Hepatocyte (in vitro differentiated cells): ENCODE data around the gene GMEB2. TPM values are rescaled to one million over a fixed set of nuclear protein-coding genes. Genes with fewer than 3 reads are reported as not detected.

Experiments
- DNase-seq: peaks from one replicate; pipeline ENCODE4 v3.0.0-alpha.2; 2016; ENCODE audit warnings: low spot score
- H2AFZ ChIP-seq: fragments of 200-600 bp; sonication (generic); 2 replicates; pipeline ENCODE4 v1.6.0; 2016; ENCODE audit warnings: antibody characterized with exemption, mild to moderate bottlenecking
- H3K27ac ChIP-seq: fragments of 200-600 bp; sonication (generic); 2 replicates; pipeline ENCODE4 v1.5.1; 2016; ENCODE audit warnings: mild to moderate bottlenecking
- H3K27me3 ChIP-seq: fragments of 200-600 bp; sonication (generic); 2 replicates; pipeline ENCODE4 v1.6.1; 2016
- H3K36me3 ChIP-seq: fragments of 200-600 bp; sonication (generic); replicated peaks from 2 replicates; pipeline ENCODE4 v1.5.1; 2016; ENCODE audit warnings: low read depth; ENCODE audit not compliant: insufficient read depth
- H3K4me1 ChIP-seq: fragments of 200-600 bp; sonication (generic); 2 replicates; pipeline ENCODE4 v1.5.1; 2016; ENCODE audit warnings: mild to moderate bottlenecking, moderate library complexity; ENCODE audit not compliant: insufficient read depth
- H3K4me2 ChIP-seq: fragments of 200-600 bp; sonication (generic); 2 replicates; pipeline ENCODE4 v1.6.0; 2016
- H3K4me3 ChIP-seq: fragments of 200-600 bp; sonication (generic); 2 replicates; pipeline ENCODE4 v1.5.1; 2016; ENCODE audit warnings: mild to moderate bottlenecking
- H3K79me2 ChIP-seq: fragments of 200-600 bp; sonication (generic); 2 replicates; pipeline ENCODE4 v1.6.0; 2017; ENCODE audit warnings: mild to moderate bottlenecking
- H3K9me2 ChIP-seq: fragments of 200-600 bp; sonication (generic); replicated peaks from 2 replicates; pipeline ENCODE4 v1.6.0; 2017; ENCODE audit warnings: mild to moderate bottlenecking; ENCODE audit not compliant: insufficient read depth
- H3K9me3 ChIP-seq: fragments of 200-600 bp; sonication (generic); 2 replicates; pipeline ENCODE4 v1.5.1; 2016; ENCODE audit warnings: low read depth, mild to moderate bottlenecking
- H4K20me1 ChIP-seq: fragments of 200-600 bp; sonication (generic); 2 replicates; pipeline ENCODE4 v1.6.0; 2016; ENCODE audit warnings: mild to moderate bottlenecking; ENCODE audit not compliant: insufficient read depth, poor library complexity, severe bottlenecking
- EZH2 ChIP-seq: fragments of 200-600 bp; sonication (generic); IDR thresholded peaks from 2 replicates; pipeline ENCODE4 v1.6.1; 2016; ENCODE audit warnings: antibody characterized with exemption, mild to moderate bottlenecking, borderline replicate concordance
- EZH2phosphoT487 ChIP-seq: fragments of 200-600 bp; sonication (generic); IDR thresholded peaks from one replicate; pipeline ENCODE4 v1.6.1; 2018; ENCODE audit warnings: antibody characterized with exemption, mild to moderate bottlenecking, low read depth, moderate library complexity; ENCODE audit not compliant: unreplicated experiment, severe bottlenecking
- WGBS: methylation state at CpG from one replicate; pipeline ENCODE4 v1.1.6; 2016; ENCODE audit warnings: low lambda C conversion rate; ENCODE audit errors: missing lambda C conversion rate; 5-methylcytosine and 5-hydroxymethylcytosine counted together
- polyA plus RNA-seq: library from polyadenylated mRNA; unstranded; fragments of >200 nt; fragmentation: Nextera tagmentation; extraction: Ambion mirVana; gene quantifications from 2 replicates; pipeline ENCODE4 v1.2.1, GENCODE V29; 2016
- total RNA-seq: library from RNA; depleted of rRNA; stranded (reverse); fragments of >200 nt; gene quantifications from 2 replicates; pipeline ENCODE4 v1.2.3, GENCODE V29; 2014
- TF ChIP-seq, protein P1 (sequence below): fragments of 200-600 bp; sonication (generic); IDR thresholded peaks from 2 replicates; pipeline ENCODE4 v1.5.1; 2016; ENCODE audit warnings: antibody characterized with exemption, mild to moderate bottlenecking; ENCODE audit not compliant: poor library complexity

GMEB2 gene
- total and polyA plus RNA-seq, 2 experiments from 2014 or later = 8.7 to 10.7 TPM

DNA sequence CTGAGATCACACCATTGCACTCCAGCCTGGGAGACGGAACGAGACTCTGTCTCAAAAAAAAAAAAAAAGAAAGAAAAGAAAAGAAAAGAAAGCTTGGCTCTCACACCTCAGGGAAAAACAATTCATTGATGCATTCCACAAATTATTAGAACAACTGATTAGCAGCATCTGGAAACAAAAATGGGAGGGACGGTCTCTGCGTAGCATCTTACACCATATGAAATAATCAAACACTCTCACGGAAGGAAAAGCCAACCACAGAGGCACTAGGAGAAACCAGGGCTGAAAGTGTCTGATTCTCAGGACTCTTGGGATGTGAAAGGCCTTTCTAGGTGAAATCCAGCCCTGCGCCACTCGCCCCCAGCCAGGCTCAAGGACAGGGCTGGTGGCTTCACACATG lies 50.6 kb downstream of the GMEB2 start:
- H3K27me3 ChIP-seq = no peaks in the 10 kb centered on the region
- no peaks in the 10 kb centered on the region for H3K9me3 ChIP-seq
- no peak overlapping the region for H3K27ac ChIP-seq
- WGBS = 91% methylated on average over 5 of the region's 7 CpGs
- no peaks in the 10 kb centered on the region for H3K9me2 ChIP-seq
- no peak overlapping the region for H3K4me2 ChIP-seq
- TF ChIP-seq, protein P1, sequence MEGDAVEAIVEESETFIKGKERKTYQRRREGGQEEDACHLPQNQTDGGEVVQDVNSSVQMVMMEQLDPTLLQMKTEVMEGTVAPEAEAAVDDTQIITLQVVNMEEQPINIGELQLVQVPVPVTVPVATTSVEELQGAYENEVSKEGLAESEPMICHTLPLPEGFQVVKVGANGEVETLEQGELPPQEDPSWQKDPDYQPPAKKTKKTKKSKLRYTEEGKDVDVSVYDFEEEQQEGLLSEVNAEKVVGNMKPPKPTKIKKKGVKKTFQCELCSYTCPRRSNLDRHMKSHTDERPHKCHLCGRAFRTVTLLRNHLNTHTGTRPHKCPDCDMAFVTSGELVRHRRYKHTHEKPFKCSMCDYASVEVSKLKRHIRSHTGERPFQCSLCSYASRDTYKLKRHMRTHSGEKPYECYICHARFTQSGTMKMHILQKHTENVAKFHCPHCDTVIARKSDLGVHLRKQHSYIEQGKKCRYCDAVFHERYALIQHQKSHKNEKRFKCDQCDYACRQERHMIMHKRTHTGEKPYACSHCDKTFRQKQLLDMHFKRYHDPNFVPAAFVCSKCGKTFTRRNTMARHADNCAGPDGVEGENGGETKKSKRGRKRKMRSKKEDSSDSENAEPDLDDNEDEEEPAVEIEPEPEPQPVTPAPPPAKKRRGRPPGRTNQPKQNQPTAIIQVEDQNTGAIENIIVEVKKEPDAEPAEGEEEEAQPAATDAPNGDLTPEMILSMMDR = no peak
- no peak for TF ChIP-seq EZH2phosphoT487
- TF ChIP-seq EZH2 = no peak
- peaks cover 6% of the 10 kb centered on the region for H3K79me2 ChIP-seq
- DNase-seq = no peak
- H3K36me3 ChIP-seq = no peaks in the 10 kb centered on the region
- no peak overlapping the region for H3K4me3 ChIP-seq
- H4K20me1 ChIP-seq = no peaks in the 10 kb centered on the region
- H2AFZ ChIP-seq = no peak overlapping the region
- H3K4me1 ChIP-seq = peaks cover 14% of the 10 kb centered on the region

DNA sequence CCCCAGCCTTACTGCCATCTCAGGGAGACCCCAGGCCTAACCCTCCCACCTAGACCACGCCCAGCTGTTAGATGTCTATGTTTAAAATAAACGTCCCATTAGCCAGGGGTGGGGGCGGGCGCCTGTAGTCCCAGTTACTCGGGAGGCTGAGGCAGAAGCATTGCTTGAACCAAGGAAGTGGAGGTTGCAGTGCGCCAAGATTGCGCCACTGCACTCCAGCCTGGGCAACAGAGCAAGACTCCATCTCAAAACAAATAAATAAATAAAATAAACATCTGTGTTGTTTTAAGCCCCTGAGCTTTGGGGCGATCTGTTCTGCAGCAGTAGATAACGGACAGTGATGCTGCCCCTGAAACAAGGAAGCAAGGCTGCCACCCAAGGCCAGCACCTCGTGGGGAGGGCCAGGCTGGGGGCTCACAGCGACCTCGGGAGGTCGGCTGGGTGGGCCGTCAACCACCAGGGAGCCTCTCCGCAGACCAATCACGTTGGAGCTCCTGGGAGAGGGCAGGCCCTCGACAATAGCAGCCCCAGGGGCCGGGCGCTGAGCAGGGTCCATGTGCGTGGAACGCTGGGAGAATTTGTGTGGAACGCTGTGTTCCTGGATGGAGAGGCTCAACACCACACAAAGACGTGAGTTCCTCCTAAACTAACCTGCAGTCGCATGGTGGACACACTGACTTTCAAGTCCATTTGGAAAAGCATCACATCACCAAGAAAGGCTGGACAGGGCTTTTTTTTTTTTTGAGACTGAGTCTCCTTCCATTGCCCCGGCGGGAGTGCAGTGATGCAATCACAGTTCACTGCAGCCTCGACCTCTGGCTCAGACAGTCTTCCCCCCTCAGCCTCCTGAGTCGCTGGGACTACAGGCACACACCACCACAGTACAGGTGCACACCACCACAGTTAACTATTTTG lies 51.8 kb downstream of the GMEB2 start:
- WGBS = 72% methylated on average over 28 of the region's 28 CpGs
- peaks cover 6% of the 10 kb centered on the region for H3K79me2 ChIP-seq
- DNase-seq = no peak
- peak overlapping the region; percentile 88 for H2AFZ ChIP-seq
- no peaks in the 10 kb centered on the region for H3K9me3 ChIP-seq
- H3K9me2 ChIP-seq = no peaks in the 10 kb centered on the region
- no peaks in the 10 kb centered on the region for H4K20me1 ChIP-seq
- no peak overlapping the region for H3K27ac ChIP-seq
- peak overlapping the region; percentile 94 for H3K4me2 ChIP-seq
- TF ChIP-seq EZH2 (no peak), EZH2phosphoT487 (no peak)
- TF ChIP-seq, protein P1 = no peak
- H3K27me3 ChIP-seq = no peaks in the 10 kb centered on the region
- peaks cover 14% of the 10 kb centered on the region for H3K4me1 ChIP-seq
- no peak overlapping the region for H3K4me3 ChIP-seq
- H3K36me3 ChIP-seq = no peaks in the 10 kb centered on the region

DNA sequence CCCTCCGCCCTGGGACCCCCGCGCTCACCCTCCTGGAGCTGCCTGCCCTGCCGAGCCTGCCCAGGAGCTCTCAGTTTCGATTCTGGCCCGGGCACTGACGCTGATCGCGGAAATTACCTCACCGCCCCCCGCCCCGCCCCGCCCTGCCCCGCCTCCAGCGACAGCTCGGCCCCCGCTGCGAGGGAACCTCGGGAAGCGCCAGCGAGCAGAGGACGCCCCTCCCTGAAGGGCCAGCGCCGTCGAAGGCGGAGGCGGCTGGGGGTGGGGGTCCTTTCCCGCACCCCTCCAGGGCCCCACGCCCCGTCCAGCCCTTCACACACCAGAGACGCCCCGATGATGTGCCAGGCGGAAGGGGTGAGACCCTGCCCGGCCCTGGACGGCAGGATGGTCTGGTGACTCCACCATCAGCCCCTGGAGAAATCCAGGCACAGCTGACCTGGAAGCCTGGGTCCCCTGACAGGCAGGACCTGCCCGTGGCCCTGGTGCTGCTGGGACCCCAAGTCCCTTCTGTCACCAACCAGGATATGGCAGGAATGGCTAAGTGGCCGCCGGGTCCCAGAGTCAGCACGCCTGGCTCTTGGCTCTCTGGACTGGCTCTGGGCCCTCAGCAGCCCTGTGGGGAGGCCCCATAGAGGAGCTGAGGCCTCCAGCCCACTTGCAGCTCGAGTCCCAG lies 52.6 kb downstream of the GMEB2 start, which contains the start of gene HELZ2:
Gene HELZ2, minus strand, starts transcription at position 84 of the 673 bp plus-strand sequence. CDS start 1,854 bp downstream, outside the sequence.
- H3K79me2 ChIP-seq = peaks cover 6% of the 10 kb centered on the region
- peak; percentile 88 for DNase-seq
- peak within 1 kb of the TSS; percentile 85 for H3K4me3 ChIP-seq
- peak within 1 kb of the TSS; percentile 94 for H3K4me2 ChIP-seq
- no peaks in the 10 kb centered on the region for H3K9me3 ChIP-seq
- H4K20me1 ChIP-seq = no peaks in the 10 kb centered on the region
- TF ChIP-seq, protein P1 = no peak
- TF ChIP-seq EZH2phosphoT487 (no peak), EZH2 (no peak)
- no peaks in the 10 kb centered on the region for H3K36me3 ChIP-seq
- H3K27ac ChIP-seq = peak within 1 kb of the TSS; percentile 37
- H3K4me1 ChIP-seq = peaks cover 14% of the 10 kb centered on the region
- peak within 1 kb of the TSS; percentile 88 for H2AFZ ChIP-seq
- 18% methylated on average over 20 of the region's 40 CpGs for WGBS
- H3K27me3 ChIP-seq = no peaks in the 10 kb centered on the region
- no peaks in the 10 kb centered on the region for H3K9me2 ChIP-seq
